A673 (cell line): ENCODE data around the gene PUS10. TPM values are rescaled to one million over a fixed set of nuclear protein-coding genes. Genes with fewer than 3 reads are reported as not detected.

Experiments used
- BruUV-seq: library from RNA; stranded (reverse); fragments of 400-500 nt; replicated peaks from 2 replicates; lab custom pipeline; 2021; lab: Mats Ljungman, UMichigan
- CTCF ChIA-PET: fragments of 300-600 bp; sonication (Branson Sonifier 250); formaldehyde crosslinking; loops from one replicate; lab custom pipeline; 2022; ENCODE audit warnings: antibody characterized with exemption; lab: Charles Lee
- POLR2A ChIA-PET: fragments of 300-600 bp; sonication (Branson Sonifier 250); formaldehyde crosslinking; loops from one replicate; lab custom pipeline; 2022; ENCODE audit warnings: antibody characterized with exemption; ENCODE audit not compliant: low non-redundant PET; lab: Charles Lee
- DNase-seq: peaks from one replicate; pipeline ENCODE4 v3.0.0-alpha.2; 2015; ENCODE audit warnings: low spot score
- H3K27ac ChIP-seq: fragments of 200-600 bp; sonication (generic); 2 replicates; pipeline ENCODE4 v1.5.1; 2016; ENCODE audit warnings: mixed run types, low read depth, mild to moderate bottlenecking, mixed read lengths, antibody characterized with exemption, low read length; ENCODE audit not compliant: poor library complexity, severe bottlenecking
- H3K27me3 ChIP-seq: fragments of 200-600 bp; sonication (generic); replicated peaks from 2 replicates; pipeline ENCODE4 v1.6.1; 2017; ENCODE audit warnings: mixed run types, low read depth, mild to moderate bottlenecking, mixed read lengths, antibody characterized with exemption, low read length; ENCODE audit not compliant: insufficient read depth, poor library complexity
- H3K36me3 ChIP-seq: fragments of 200-600 bp; sonication (generic); 2 replicates; pipeline ENCODE4 v1.6.1; 2016; ENCODE audit warnings: mixed run types, mild to moderate bottlenecking, mixed read lengths, antibody characterized with exemption, low read length; ENCODE audit not compliant: insufficient read depth, poor library complexity, severe bottlenecking
- H3K4me1 ChIP-seq: fragments of 200-600 bp; sonication (generic); 2 replicates; pipeline ENCODE4 v1.6.1; 2017; ENCODE audit warnings: mixed run types, mild to moderate bottlenecking, mixed read lengths, antibody characterized with exemption, low read length; ENCODE audit not compliant: insufficient read depth, poor library complexity, severe bottlenecking
- H3K4me3 ChIP-seq: fragments of 200-600 bp; sonication (generic); 2 replicates; pipeline ENCODE4 v1.5.1; 2016; ENCODE audit warnings: low read depth, mixed run types, mild to moderate bottlenecking, mixed read lengths, low read length; ENCODE audit not compliant: poor library complexity, severe bottlenecking
- H3K9me3 ChIP-seq: fragments of 200-600 bp; sonication (generic); 2 replicates; pipeline ENCODE4 v1.6.1; 2016; ENCODE audit warnings: mixed run types, low read depth, mild to moderate bottlenecking, mixed read lengths, antibody characterized with exemption, low read length; ENCODE audit not compliant: poor library complexity, severe bottlenecking
- EZH2 ChIP-seq: fragments of 200-600 bp; sonication (generic); IDR thresholded peaks from 2 replicates; pipeline ENCODE4 v1.6.1; 2017; ENCODE audit warnings: borderline replicate concordance, low read depth, mild to moderate bottlenecking, mixed read lengths, antibody characterized with exemption, low read length; ENCODE audit not compliant: poor library complexity, severe bottlenecking
- intact Hi-C: fragments of 100-400 bp; cut with micrococcal nuclease; formaldehyde crosslinking; loops from one replicate; pipeline ENCODE4 v1.10.0; 2022; ENCODE audit not compliant: unreplicated experiment
- total RNA-seq: library from RNA; stranded (reverse); gene quantifications from 2 replicates; pipeline ENCODE4 v1.2.3, GENCODE V29; 2021
- TF ChIP-seq, protein P1 (sequence below): fragments of 300-800, 200-600 bp; sonication (generic); conservative IDR thresholded peaks from 2 replicates; pipeline ENCODE4 v1.5.1; 2017; ENCODE audit warnings: low read depth, mild to moderate bottlenecking, antibody characterized with exemption, low read length, moderate library complexity, mixed read lengths

The PUS10 gene
- total RNA-seq, 1 experiment from 2014 or later, result 4.2 TPM

DNA sequence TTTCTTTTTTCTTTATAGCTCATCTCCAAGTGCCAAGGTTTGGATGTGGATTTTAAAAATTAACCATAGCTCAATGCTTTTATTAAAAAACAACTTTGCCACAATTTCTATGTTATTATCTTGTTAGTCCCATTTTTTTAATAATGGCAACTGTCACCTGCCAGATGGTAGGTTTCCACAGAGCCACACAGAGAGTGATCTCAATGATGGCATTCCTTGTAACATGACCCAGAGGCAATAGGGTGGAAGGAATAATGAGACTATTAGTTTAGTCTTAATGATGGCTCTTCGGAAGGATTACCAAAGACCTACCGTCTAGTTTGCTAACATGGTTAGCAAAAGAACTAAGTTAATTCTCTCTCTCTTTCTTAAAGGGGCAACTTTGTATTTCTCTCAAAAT is 72.7 kb downstream of the PUS10 start:
- DNase-seq, result no peak
- ChIA-PET POLR2A (no interaction called here), CTCF (no interaction called here)
- intact Hi-C loops, result no loop called here
- no peaks in the 10 kb centered on the region for H3K36me3 ChIP-seq
- BruUV-seq, result no TSS peak
- H3K27me3 ChIP-seq, result no peaks in the 10 kb centered on the region
- no peak overlapping the region for H3K4me3 ChIP-seq
- H3K4me1 ChIP-seq, result peaks cover 4% of the 10 kb centered on the region
- H3K27ac ChIP-seq, result no peak overlapping the region
- no peaks in the 10 kb centered on the region for H3K9me3 ChIP-seq
- TF ChIP-seq, protein P1, sequence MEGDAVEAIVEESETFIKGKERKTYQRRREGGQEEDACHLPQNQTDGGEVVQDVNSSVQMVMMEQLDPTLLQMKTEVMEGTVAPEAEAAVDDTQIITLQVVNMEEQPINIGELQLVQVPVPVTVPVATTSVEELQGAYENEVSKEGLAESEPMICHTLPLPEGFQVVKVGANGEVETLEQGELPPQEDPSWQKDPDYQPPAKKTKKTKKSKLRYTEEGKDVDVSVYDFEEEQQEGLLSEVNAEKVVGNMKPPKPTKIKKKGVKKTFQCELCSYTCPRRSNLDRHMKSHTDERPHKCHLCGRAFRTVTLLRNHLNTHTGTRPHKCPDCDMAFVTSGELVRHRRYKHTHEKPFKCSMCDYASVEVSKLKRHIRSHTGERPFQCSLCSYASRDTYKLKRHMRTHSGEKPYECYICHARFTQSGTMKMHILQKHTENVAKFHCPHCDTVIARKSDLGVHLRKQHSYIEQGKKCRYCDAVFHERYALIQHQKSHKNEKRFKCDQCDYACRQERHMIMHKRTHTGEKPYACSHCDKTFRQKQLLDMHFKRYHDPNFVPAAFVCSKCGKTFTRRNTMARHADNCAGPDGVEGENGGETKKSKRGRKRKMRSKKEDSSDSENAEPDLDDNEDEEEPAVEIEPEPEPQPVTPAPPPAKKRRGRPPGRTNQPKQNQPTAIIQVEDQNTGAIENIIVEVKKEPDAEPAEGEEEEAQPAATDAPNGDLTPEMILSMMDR, result no peak
- TF ChIP-seq EZH2, result no peak

DNA sequence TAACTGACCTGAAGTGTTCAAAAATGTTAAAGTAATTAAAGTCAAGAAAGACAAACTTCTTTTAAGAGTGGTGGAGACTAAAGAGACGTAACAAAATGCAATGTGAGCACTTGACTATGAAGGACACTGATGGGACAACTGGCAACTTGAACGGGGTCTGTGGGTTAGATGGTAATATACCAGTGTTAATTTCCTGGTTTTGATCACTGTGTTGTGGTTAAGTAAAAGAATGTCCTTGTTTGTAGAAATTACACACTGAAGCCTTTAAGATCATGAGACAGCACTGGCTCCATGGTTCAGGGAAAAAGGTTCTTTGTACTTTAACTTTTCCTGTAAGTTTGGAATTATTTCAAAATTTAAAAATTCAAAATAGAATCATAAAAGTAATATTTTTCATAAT is 78.4 kb downstream of the PUS10 start:
- Histone ChIP-seq H3K9me3 (no peaks in the 10 kb centered on the region), H3K4me1 (peaks cover 4% of the 10 kb centered on the region), H3K27me3 (no peaks in the 10 kb centered on the region), H3K36me3 (no peaks in the 10 kb centered on the region), H3K27ac (no peak overlapping the region), H3K4me3 (no peak overlapping the region)
- ChIA-PET CTCF (no interaction called here), POLR2A (no interaction called here)
- no TSS peak for BruUV-seq
- TF ChIP-seq, protein P1, result no peak
- no peak for TF ChIP-seq EZH2
- intact Hi-C loops, result no loop called here
- DNase-seq, result no peak

DNA sequence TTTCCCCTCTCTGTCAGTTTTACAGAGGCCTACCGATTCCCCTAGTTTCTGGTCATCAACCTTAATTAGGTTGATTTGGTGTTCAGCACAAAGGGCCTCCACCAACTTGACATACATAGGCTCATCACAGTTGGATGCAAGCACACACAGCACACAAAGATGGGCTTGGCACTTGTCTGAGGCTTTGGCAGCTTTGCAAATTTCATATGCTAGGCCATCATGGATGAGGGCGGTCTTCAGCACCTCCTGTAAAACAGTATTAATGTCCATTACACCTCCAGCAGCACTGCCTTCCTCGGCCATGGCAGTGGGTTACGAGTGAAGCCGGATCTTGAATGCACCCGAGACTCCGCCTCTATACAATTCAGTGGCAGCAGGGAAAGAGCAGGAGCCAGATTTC is 79.8 kb downstream of the PUS10 start:
- H3K4me1 ChIP-seq, result peaks cover 4% of the 10 kb centered on the region
- TF ChIP-seq, protein P1, result no peak
- TF ChIP-seq EZH2, result no peak
- no peaks in the 10 kb centered on the region for H3K36me3 ChIP-seq
- no TSS peak for BruUV-seq
- no peaks in the 10 kb centered on the region for H3K9me3 ChIP-seq
- DNase-seq, result no peak
- no peaks in the 10 kb centered on the region for H3K27me3 ChIP-seq
- intact Hi-C loops, result no loop called here
- H3K4me3 ChIP-seq, result no peak overlapping the region
- ChIA-PET CTCF (no interaction called here), POLR2A (no interaction called here)
- no peak overlapping the region for H3K27ac ChIP-seq
